Brain microvascular endothelial cell (primary cell): Measurements from ENCODE around the gene C17orf50.

Source experiments
- DNase-seq: peaks from one replicate; pipeline ENCODE4 v3.0.0-alpha.2; 2020
- H3K27ac ChIP-seq: fragments of 250-450 bp; sonication (Bioruptor Pico); 2 replicates; pipeline ENCODE4 v1.5.1; 2020; ENCODE audit warnings: mild to moderate bottlenecking, moderate library complexity
- H3K27me3 ChIP-seq: fragments of 250-450 bp; sonication (Bioruptor Pico); replicated peaks from 2 replicates; pipeline ENCODE4 v1.5.1; 2020; ENCODE audit warnings: mild to moderate bottlenecking
- H3K36me3 ChIP-seq: fragments of 250-450 bp; sonication (Bioruptor Pico); replicated peaks from 2 replicates; pipeline ENCODE4 v1.5.1; 2020; ENCODE audit warnings: mild to moderate bottlenecking
- H3K4me3 ChIP-seq: 2 replicates; pipeline ENCODE4 v1.5.1; 2011; ENCODE audit warnings: low read depth, mild to moderate bottlenecking, control low read depth, low read length, moderate library complexity
- CTCF ChIP-seq: IDR thresholded peaks from 2 replicates; pipeline ENCODE4 v1.5.1; 2011; ENCODE audit warnings: low read depth, mild to moderate bottlenecking, moderate library complexity, low read length, control low read depth, inconsistent platforms; ENCODE audit errors: missing control alignments
- in situ Hi-C: cut with HindIII; loops from 2 replicates; pipeline ENCODE4 v1.10.0; 2017; ENCODE audit warnings: low sequenced_read_pairs, low pct_ligation_motif_present

C17orf50 gene

DNA sequence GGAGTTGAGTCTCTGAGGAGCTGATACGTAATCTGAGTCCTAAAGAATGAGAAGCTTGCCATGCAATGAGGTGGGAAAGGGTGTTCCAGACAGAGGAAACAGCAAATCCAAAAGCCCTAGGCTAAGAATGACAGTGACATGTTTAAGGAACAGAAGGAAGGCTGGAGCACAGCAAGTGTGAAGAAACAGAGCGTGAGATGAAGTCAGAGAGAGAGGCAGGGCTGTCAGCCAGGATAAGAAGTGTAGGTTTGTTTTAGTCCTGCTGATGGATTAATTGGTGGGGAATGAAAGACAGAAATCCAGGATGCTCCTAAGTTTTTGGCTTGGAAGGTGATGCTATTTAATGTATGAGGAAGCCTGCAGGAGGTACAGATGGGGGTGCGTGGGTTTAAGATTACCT, 20.3 kb downstream of the C17orf50 start:
- Histone ChIP-seq H3K27me3 (no peaks in the 10 kb centered on the region), H3K27ac (no peak overlapping the region), H3K36me3 (no peaks in the 10 kb centered on the region), H3K4me3 (no peak overlapping the region)
- in situ Hi-C loops = no loop called here
- TF ChIP-seq CTCF = no peak
- no peak for DNase-seq

- no peak for DNase-seq
- no peaks in the 10 kb centered on the region for H3K36me3 ChIP-seq
- no peaks in the 10 kb centered on the region for H3K27me3 ChIP-seq
- no peak for TF ChIP-seq CTCF
- no peak overlapping the region for H3K27ac ChIP-seq
- no peak overlapping the region for H3K4me3 ChIP-seq
- in situ Hi-C loops = no loop called here
Observed at GRCh38 chr17:35784895-35785294, 24.2 kb downstream of the C17orf50 start.

DNA sequence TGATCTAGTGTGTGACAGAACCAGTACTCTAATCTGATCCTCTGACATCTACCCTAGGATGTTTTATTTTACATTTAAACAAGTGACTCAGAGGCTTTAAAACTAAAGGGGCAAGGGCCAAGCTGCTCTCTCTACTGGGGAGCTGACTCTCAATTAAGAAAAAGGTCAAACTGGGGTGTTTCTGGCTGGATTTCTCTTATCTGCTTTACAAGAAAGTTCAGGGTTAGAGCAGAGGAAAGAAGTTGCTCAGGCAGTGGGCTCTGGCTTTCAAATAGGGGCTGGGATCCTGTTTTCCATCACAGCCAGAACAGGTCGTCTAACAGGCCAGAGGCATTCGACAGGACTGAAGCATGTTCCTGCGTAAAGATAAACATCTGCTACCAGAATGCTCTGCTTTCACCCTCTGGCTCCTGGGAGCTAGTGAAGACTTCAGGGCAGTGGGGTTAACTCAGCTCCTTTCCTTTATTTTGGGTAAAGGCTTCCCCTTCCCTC, 26.3 kb downstream of the C17orf50 start:
- no peak overlapping the region for H3K4me3 ChIP-seq
- peak overlapping the region; percentile 15 for H3K27ac ChIP-seq
- H3K27me3 ChIP-seq = no peaks in the 10 kb centered on the region
- DNase-seq = no peak
- TF ChIP-seq CTCF = no peak
- in situ Hi-C loops = no loop called here
- H3K36me3 ChIP-seq = no peaks in the 10 kb centered on the region

- TF ChIP-seq CTCF = no peak
- peak; percentile 96 for DNase-seq
- peak overlapping the region; percentile 95 for H3K27ac ChIP-seq
- no peaks in the 10 kb centered on the region for H3K36me3 ChIP-seq
- in situ Hi-C loops = no loop called here
- no peaks in the 10 kb centered on the region for H3K27me3 ChIP-seq
- H3K4me3 ChIP-seq = no peak overlapping the region
Observed at GRCh38 chr17:35788477-35789368, 28.0 kb downstream of the C17orf50 start.

DNA sequence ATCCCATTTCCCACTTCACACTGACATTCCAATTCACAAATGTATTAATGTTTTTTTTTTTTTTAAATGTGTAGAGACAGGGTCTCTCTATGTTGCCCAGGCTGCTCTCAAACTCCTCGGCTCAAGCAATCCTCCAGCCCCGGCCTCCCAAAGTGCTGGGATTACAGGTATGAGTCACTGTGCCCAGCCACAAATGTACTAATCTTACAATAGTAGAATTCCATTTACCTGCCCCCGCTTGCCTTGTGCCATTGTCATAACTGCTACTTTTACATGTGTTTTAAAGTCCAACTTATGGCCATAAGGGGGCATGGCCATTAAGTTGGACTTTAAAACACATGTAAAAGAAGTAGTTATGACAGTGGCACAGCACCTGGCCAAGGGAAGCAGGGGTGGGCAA, 30.2 kb downstream of the C17orf50 start:
- H3K27ac ChIP-seq = no peak overlapping the region
- in situ Hi-C loops = no loop called here
- peaks cover 13% of the 10 kb centered on the region for H3K27me3 ChIP-seq
- no peak for TF ChIP-seq CTCF
- no peaks in the 10 kb centered on the region for H3K36me3 ChIP-seq
- no peak overlapping the region for H3K4me3 ChIP-seq
- no peak for DNase-seq
